WTC11 (cell line): Measurements from ENCODE around the gene VGLL3. TPM values are rescaled to one million over a fixed set of nuclear protein-coding genes. Genes with fewer than 3 reads are reported as not detected.

ENCODE experiments used
- ATAC-seq: fragments of 200-7000 bp; cut with Tn5 transposase; 2 replicates; pipeline ENCODE4 v1.10.0; 2021; ENCODE audit warnings: mild to moderate bottlenecking, moderate library complexity
- CTCF ChIA-PET: fragments of 300-600 bp; sonication (Branson Sonifier 250); formaldehyde crosslinking; loops from one replicate; lab custom pipeline; 2021; ENCODE audit warnings: antibody characterized with exemption; lab: Charles Lee
- POLR2A ChIA-PET: fragments of 350-600 bp; sonication (Branson Sonifier 250); formaldehyde crosslinking; loops from one replicate; lab custom pipeline; 2021; ENCODE audit warnings: antibody characterized with exemption; lab: Charles Lee
- DNase-seq: peaks from one replicate; pipeline ENCODE4 v3.0.0; 2021; ENCODE audit warnings: low spot score
- H3K27ac Mint-ChIP-seq: 2 replicates; pipeline ENCODE4 v1.8.0; 2021; ENCODE audit warnings: mixed read lengths
- H3K27me3 Mint-ChIP-seq: 2 replicates; pipeline ENCODE4 v1.8.0; 2021; ENCODE audit warnings: low read depth, mild to moderate bottlenecking, moderate library complexity, mixed read lengths
- H3K36me3 Mint-ChIP-seq: 2 replicates; pipeline ENCODE4 v1.8.0; 2021; ENCODE audit warnings: mixed read lengths
- H3K4me1 Mint-ChIP-seq: 2 replicates; pipeline ENCODE4 v1.8.0; 2022; ENCODE audit warnings: mixed read lengths
- H3K4me3 Mint-ChIP-seq: 2 replicates; pipeline ENCODE4 v1.8.0; 2021; ENCODE audit warnings: mild to moderate bottlenecking, moderate library complexity, mixed read lengths
- H3K9me3 Mint-ChIP-seq: 2 replicates; pipeline ENCODE4 v1.8.0; 2021; ENCODE audit warnings: mixed read lengths
- HMGA2 ChIP-seq: fragments of 250-450 bp; sonication (Bioruptor Pico); IDR thresholded peaks from 2 replicates; pipeline ENCODE4 v1.4.0; 2021; ENCODE audit warnings: mild to moderate bottlenecking, moderate library complexity
- NFYB ChIP-seq: sonication (generic); formaldehyde crosslinking; conservative IDR thresholded peaks from 2 replicates; pipeline ENCODE4 v1.8.0; 2022; ENCODE audit warnings: low read depth, missing genetic modification reagents
- PRRX2 ChIP-seq: fragments of 250-450 bp; sonication (Bioruptor Pico); IDR thresholded peaks from 2 replicates; pipeline ENCODE4 v1.8.0; 2021; ENCODE audit warnings: mild to moderate bottlenecking
- SOX15 ChIP-seq: fragments of 250-450 bp; sonication (Bioruptor Pico); IDR thresholded peaks from 2 replicates; pipeline ENCODE4 v1.9.0; 2021; ENCODE audit warnings: mild to moderate bottlenecking
- ZNF121 ChIP-seq: sonication (generic); formaldehyde crosslinking; IDR thresholded peaks from 2 replicates; pipeline ENCODE4 v1.8.0; 2023; ENCODE audit warnings: missing genetic modification reagents
- ZNF219 ChIP-seq: sonication (generic); formaldehyde crosslinking; IDR thresholded peaks from 2 replicates; pipeline ENCODE4 v1.8.0; 2023; ENCODE audit warnings: missing genetic modification reagents, mild to moderate bottlenecking, borderline replicate concordance
- ZNF232 ChIP-seq: sonication (generic); formaldehyde crosslinking; IDR thresholded peaks from 2 replicates; pipeline ENCODE4 v1.8.0; 2022; ENCODE audit warnings: mild to moderate bottlenecking, missing genetic modification reagents
- total RNA-seq: library from RNA; stranded (reverse); gene quantifications from 3 replicates; pipeline ENCODE4 v1.2.3, GENCODE V29; 2021
- TF ChIP-seq, protein P1 (sequence below): sonication (generic); formaldehyde crosslinking; IDR thresholded peaks from 2 replicates; pipeline ENCODE4 v1.8.1; 2023; ENCODE audit warnings: mild to moderate bottlenecking, missing genetic modification reagents, moderate library complexity
- TF ChIP-seq, protein P2 (sequence below): fragments of 250-450 bp; sonication (Bioruptor Pico); IDR thresholded peaks from 2 replicates; pipeline ENCODE4 v2.1.2; 2022; ENCODE audit warnings: mild to moderate bottlenecking, moderate library complexity
- TF ChIP-seq, protein P3 (sequence below): sonication (generic); formaldehyde crosslinking; IDR thresholded peaks from 2 replicates; pipeline ENCODE4 v1.8.0; 2022; ENCODE audit warnings: mild to moderate bottlenecking, missing genetic modification reagents
- TF ChIP-seq, protein P4 (sequence below): fragments of 250-450 bp; sonication (Bioruptor Pico); conservative IDR thresholded peaks from 2 replicates; pipeline ENCODE4 v1.9.0; 2021; ENCODE audit warnings: mild to moderate bottlenecking
- TF ChIP-seq, protein P5 (sequence below): sonication (generic); formaldehyde crosslinking; IDR thresholded peaks from 2 replicates; pipeline ENCODE4 v1.8.0; 2023; ENCODE audit warnings: missing genetic modification reagents, mild to moderate bottlenecking, borderline replicate concordance
- TF ChIP-seq, protein P6 (sequence below): sonication (generic); formaldehyde crosslinking; conservative IDR thresholded peaks from 2 replicates; pipeline ENCODE4 v1.8.1; 2023; ENCODE audit warnings: mild to moderate bottlenecking, low read depth, missing genetic modification reagents, moderate library complexity

The VGLL3 gene
- total RNA-seq, 1 experiment from 2014 or later, result 10.4 TPM

DNA sequence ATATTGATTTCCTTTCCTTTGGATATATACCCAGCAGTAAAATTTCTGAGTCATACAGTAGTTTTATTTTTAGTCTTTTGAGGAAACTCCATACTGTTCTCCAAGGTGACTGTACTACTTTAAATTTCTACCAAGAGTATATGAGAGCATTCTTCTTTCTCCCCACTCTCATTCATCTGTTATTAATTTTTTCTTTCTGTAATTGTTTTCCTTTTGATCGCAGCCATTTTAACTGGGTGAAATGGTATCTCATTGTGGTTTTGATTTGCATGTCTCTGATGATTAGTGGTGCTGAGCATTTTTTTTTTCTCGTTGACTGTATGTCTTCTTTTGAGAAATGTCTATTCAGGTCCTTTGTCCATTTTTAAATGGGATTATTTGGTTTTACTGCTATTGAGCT lies 18.3 kb upstream of the VGLL3 start:
- H3K4me1 Mint-ChIP-seq, result no peaks in the 10 kb centered on the region
- no peak overlapping the region for H3K4me3 Mint-ChIP-seq
- peaks cover 9% of the 10 kb centered on the region for H3K9me3 Mint-ChIP-seq
- CTCF ChIA-PET, result interaction anchor here (1.0 kb wide), 1 partner anchor 73 kb away, joined by 5 read pairs; no protein-coding TSS in a partner anchor
- H3K36me3 Mint-ChIP-seq, result no peaks in the 10 kb centered on the region
- H3K27ac Mint-ChIP-seq, result no peak overlapping the region
- TF ChIP-seq, protein P1, sequence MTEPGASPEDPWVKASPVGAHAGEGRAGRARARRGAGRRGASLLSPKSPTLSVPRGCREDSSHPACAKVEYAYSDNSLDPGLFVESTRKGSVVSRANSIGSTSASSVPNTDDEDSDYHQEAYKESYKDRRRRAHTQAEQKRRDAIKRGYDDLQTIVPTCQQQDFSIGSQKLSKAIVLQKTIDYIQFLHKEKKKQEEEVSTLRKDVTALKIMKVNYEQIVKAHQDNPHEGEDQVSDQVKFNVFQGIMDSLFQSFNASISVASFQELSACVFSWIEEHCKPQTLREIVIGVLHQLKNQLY (CRISPR knock-in tag), result no peak
- TF ChIP-seq ZNF121 (no peak), ZNF219 (CRISPR knock-in tag) (no peak), PRRX2 (CRISPR knock-in tag) (no peak), ZNF232 (no peak), NFYB (CRISPR knock-in tag) (no peak)
- TF ChIP-seq, protein P2, sequence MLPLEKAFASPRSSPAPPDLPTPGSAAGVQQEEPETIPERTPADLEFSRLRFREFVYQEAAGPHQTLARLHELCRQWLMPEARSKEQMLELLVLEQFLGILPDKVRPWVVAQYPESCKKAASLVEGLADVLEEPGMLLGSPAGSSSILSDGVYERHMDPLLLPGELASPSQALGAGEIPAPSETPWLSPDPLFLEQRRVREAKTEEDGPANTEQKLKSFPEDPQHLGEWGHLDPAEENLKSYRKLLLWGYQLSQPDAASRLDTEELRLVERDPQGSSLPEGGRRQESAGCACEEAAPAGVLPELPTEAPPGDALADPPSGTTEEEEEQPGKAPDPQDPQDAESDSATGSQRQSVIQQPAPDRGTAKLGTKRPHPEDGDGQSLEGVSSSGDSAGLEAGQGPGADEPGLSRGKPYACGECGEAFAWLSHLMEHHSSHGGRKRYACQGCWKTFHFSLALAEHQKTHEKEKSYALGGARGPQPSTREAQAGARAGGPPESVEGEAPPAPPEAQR (CRISPR knock-in tag), result no peak
- POLR2A ChIA-PET, result interaction anchor here (0.7 kb wide), 1 partner anchor 117 kb away, joined by 3 read pairs; no protein-coding TSS in a partner anchor
- DNase-seq (no peak), ATAC-seq (no peak)
- H3K27me3 Mint-ChIP-seq, result no peaks in the 10 kb centered on the region

DNA sequence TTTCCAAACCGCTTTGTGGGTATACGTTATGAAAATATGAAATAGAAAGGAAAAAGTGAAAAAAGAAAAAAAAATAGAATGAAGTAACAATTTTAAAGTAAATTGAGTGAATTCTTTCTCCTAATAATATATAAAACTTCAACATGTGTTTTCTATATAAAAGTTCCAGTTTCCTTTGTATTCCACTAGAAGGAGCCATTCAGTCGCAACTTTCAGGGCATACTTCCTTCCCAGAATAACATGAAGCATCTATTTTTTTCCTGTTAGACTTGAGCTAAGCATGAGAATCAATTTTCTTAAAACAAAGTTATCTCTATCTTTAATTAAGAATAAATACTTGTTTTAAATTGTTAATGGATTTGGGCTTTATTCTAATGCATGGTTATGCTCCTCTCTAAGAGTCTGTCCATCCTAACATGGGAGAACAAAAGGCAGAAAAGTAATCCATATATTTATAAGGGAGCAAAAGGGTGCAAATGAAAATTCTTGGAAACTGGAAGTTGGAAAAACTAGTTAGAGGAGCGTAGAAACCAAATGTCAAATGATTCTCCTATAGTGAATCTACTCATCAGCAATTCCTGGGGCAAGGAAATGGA lies 16.0 kb upstream of the VGLL3 start:
- DNase-seq, result no peak
- Mint-ChIP-seq H3K9me3 (peaks cover 9% of the 10 kb centered on the region), H3K4me1 (peaks cover 5% of the 10 kb centered on the region), H3K27ac (no peak overlapping the region), H3K36me3 (no peaks in the 10 kb centered on the region), H3K4me3 (no peak overlapping the region), H3K27me3 (no peaks in the 10 kb centered on the region)
- POLR2A ChIA-PET, result no interaction called here
- ATAC-seq, result no peak
- CTCF ChIA-PET, result interaction anchor here (0.6 to 1.7 kb wide), 6 partner anchors 40 to 161 kb away, joined by 3 to 9 read pairs (median 3); no protein-coding TSS in a partner anchor
- TF ChIP-seq, protein P3, sequence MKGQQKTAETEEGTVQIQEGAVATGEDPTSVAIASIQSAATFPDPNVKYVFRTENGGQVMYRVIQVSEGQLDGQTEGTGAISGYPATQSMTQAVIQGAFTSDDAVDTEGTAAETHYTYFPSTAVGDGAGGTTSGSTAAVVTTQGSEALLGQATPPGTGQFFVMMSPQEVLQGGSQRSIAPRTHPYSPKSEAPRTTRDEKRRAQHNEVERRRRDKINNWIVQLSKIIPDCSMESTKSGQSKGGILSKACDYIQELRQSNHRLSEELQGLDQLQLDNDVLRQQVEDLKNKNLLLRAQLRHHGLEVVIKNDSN (CRISPR knock-in tag), result no peak
- TF ChIP-seq, protein P4, sequence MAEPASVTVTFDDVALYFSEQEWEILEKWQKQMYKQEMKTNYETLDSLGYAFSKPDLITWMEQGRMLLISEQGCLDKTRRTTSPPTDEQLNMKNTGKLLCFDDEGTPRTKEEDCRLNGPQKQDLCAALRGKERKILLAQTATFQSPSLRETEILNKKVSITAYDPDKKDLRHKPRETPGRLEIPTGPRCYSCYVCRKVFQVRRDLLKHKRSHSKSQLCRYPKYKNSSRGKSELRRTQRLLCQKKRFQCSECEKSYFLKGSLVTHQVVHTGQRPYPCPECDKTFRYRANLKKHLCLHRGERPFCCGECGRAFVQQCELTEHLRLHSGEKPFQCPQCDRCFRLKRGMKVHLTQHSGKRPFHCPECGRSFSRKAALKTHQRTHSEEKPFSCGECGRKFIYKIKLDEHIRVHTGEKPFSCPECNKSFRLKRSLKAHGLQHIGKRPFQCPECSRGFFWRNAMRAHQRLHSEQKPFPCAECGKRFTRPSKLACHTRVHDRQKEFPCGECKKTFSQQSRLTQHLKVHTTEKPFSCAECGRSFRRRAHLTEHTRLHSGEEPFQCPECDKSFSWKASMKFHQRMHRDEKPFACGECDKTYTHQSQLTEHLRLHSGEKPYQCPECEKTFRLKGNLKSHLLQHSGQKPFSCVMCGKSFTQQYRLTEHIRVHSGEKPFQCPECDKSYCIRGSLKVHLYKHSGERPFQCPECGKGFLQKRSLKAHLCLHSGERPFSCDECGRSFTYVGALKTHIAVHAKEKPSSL (CRISPR knock-in tag), result no peak
- TF ChIP-seq, protein P5, sequence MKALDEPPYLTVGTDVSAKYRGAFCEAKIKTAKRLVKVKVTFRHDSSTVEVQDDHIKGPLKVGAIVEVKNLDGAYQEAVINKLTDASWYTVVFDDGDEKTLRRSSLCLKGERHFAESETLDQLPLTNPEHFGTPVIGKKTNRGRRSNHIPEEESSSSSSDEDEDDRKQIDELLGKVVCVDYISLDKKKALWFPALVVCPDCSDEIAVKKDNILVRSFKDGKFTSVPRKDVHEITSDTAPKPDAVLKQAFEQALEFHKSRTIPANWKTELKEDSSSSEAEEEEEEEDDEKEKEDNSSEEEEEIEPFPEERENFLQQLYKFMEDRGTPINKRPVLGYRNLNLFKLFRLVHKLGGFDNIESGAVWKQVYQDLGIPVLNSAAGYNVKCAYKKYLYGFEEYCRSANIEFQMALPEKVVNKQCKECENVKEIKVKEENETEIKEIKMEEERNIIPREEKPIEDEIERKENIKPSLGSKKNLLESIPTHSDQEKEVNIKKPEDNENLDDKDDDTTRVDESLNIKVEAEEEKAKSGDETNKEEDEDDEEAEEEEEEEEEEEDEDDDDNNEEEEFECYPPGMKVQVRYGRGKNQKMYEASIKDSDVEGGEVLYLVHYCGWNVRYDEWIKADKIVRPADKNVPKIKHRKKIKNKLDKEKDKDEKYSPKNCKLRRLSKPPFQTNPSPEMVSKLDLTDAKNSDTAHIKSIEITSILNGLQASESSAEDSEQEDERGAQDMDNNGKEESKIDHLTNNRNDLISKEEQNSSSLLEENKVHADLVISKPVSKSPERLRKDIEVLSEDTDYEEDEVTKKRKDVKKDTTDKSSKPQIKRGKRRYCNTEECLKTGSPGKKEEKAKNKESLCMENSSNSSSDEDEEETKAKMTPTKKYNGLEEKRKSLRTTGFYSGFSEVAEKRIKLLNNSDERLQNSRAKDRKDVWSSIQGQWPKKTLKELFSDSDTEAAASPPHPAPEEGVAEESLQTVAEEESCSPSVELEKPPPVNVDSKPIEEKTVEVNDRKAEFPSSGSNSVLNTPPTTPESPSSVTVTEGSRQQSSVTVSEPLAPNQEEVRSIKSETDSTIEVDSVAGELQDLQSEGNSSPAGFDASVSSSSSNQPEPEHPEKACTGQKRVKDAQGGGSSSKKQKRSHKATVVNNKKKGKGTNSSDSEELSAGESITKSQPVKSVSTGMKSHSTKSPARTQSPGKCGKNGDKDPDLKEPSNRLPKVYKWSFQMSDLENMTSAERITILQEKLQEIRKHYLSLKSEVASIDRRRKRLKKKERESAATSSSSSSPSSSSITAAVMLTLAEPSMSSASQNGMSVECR (CRISPR knock-in tag), result no peak
- TF ChIP-seq HMGA2, result no peak
- TF ChIP-seq SOX15 (CRISPR knock-in tag), result no peak
- TF ChIP-seq, protein P6, sequence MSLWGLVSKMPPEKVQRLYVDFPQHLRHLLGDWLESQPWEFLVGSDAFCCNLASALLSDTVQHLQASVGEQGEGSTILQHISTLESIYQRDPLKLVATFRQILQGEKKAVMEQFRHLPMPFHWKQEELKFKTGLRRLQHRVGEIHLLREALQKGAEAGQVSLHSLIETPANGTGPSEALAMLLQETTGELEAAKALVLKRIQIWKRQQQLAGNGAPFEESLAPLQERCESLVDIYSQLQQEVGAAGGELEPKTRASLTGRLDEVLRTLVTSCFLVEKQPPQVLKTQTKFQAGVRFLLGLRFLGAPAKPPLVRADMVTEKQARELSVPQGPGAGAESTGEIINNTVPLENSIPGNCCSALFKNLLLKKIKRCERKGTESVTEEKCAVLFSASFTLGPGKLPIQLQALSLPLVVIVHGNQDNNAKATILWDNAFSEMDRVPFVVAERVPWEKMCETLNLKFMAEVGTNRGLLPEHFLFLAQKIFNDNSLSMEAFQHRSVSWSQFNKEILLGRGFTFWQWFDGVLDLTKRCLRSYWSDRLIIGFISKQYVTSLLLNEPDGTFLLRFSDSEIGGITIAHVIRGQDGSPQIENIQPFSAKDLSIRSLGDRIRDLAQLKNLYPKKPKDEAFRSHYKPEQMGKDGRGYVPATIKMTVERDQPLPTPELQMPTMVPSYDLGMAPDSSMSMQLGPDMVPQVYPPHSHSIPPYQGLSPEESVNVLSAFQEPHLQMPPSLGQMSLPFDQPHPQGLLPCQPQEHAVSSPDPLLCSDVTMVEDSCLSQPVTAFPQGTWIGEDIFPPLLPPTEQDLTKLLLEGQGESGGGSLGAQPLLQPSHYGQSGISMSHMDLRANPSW (CRISPR knock-in tag), result no peak
- TF ChIP-seq, all 79 proteins: peak for 0
